Esophagus squamous epithelium (tissue), 5 donors: ENCODE data around the gene S100A14. TPM values are rescaled to one million over a fixed set of nuclear protein-coding genes. Genes with fewer than 3 reads are reported as not detected.
A peak's percentile ranks its signal among the peaks of the same experiment; 100 is the strongest.

ENCODE experiments used
- DNase-seq: peaks from one replicate; lab custom pipeline; 2025; lab: John Stamatoyannopoulos, UW
- H3K27ac ChIP-seq, 4 donors: fragments of 200-600 bp; sonication (generic); one replicate each; pipeline ENCODE4 v1.5.1; 2016 to 2019; ENCODE audit warnings: mild to moderate bottlenecking in 1 of 4
- H3K27me3 ChIP-seq, 4 donors: fragments of 200-600 bp; sonication (generic); 1 replicate in 3 of 4; 2 replicates in 1 of 4; pipeline versions ENCODE4 v1.5.1 to v1.6.0; 2017 to 2021; ENCODE audit warnings: antibody characterized with exemption in 1 of 4
- H3K36me3 ChIP-seq, 3 donors: fragments of 200-600 bp; sonication (generic); one replicate each; pipeline ENCODE4 v1.5.1; 2016 to 2019
- H3K4me1 ChIP-seq, 3 donors: fragments of 200-600 bp; sonication (generic); one replicate each; pipeline ENCODE4 v1.5.1; 2017 to 2019
- H3K4me3 ChIP-seq, 4 donors: fragments of 200-600 bp; sonication (generic); 1 replicate in 3 of 4; 2 replicates in 1 of 4; pipeline ENCODE4 v1.5.1; 2016 to 2019; ENCODE audit warnings: mild to moderate bottlenecking in 2 of 4, moderate library complexity in 1 of 4
- H3K9me3 ChIP-seq, 3 donors: fragments of 200-600 bp; sonication (generic); one replicate each; pipeline ENCODE4 v1.5.1; 2016 to 2019
- CTCF ChIP-seq, 6 experiments: fragments of 450-650 bp in 4 of 6; fragments of 200-600 bp in 2 of 6; sonication (generic) in 2 of 6; IDR thresholded peaks; one replicate each; pipeline ENCODE4 v1.5.1; 2016 to 2019; ENCODE audit warnings: antibody characterized with exemption in 6 of 6, mild to moderate bottlenecking in 4 of 6, moderate library complexity in 4 of 6
- POLR2A ChIP-seq, 4 donors: fragments of 450-650 bp; IDR thresholded peaks; one replicate each; pipeline ENCODE4 v1.6.1; 2017; ENCODE audit warnings: antibody characterized with exemption in 4 of 4, mild to moderate bottlenecking in 4 of 4, moderate library complexity in 3 of 4
- WGBS, 2 donors: methylation state at CpG; one replicate each; pipeline ENCODE4 v1.1.5; 2018; 5-methylcytosine and 5-hydroxymethylcytosine counted together
- intact Hi-C: fragments of 100-400 bp; cut with DNase I; formaldehyde crosslinking; loops from one replicate; pipeline ENCODE4 v1.15.0; 2022
- total RNA-seq, 4 donors: library from RNA; depleted of rRNA; stranded (reverse); fragments of >200 nt; gene quantifications; one replicate each; pipeline ENCODE4 v1.1.0, GENCODE V29; 2016
- donor health status: DM: yes; HTN: yes; CAD: no.

S100A14 gene
- total RNA-seq, 4 donors from 2014 or later = 1,580 to 2,481 (median 2,030) TPM

GRCh38 chr1:153571706-153572105, 44.4 kb downstream of the S100A14 start:
- 70 to 86% methylated on average over 4 to 7 of the region's 7 CpGs for WGBS, 2 donors
- intact Hi-C loops = no loop called here
- no peaks in the 10 kb centered on the region for H3K9me3 ChIP-seq
- H3K4me3 ChIP-seq = no peak overlapping the region
- TF ChIP-seq POLR2A (IDR thresholded peaks at IDR 0.05) (no peak), CTCF (IDR thresholded peaks at IDR 0.05) (no peak)
- no peaks in the 10 kb centered on the region for H3K27me3 ChIP-seq
- peak overlapping the region; percentile 77 to 85 (median 80) for H3K27ac ChIP-seq
- H3K4me1 ChIP-seq = peaks cover 34 to 76% (median 48%) of the 10 kb centered on the region in 3 donors
- no peak for DNase-seq
- no peaks in the 10 kb centered on the region for H3K36me3 ChIP-seq

GRCh38 chr1:153570874-153571273, 45.3 kb downstream of the S100A14 start:
- WGBS, 2 donors = 89% methylated on average over 5 of the region's 5 CpGs
- intact Hi-C loops = no loop called here
- Histone ChIP-seq H3K9me3 (no peaks in the 10 kb centered on the region), H3K27ac (no peak overlapping the region), H3K27me3 (no peaks in the 10 kb centered on the region), H3K4me3 (no peak overlapping the region), H3K4me1 (peaks cover 43 to 76% (median 52%) of the 10 kb centered on the region in 3 donors), H3K36me3 (no peaks in the 10 kb centered on the region)
- no peak for TF ChIP-seq CTCF (IDR thresholded peaks at IDR 0.05)
- DNase-seq = no peak

GRCh38 chr1:153569465-153569864, 46.7 kb downstream of the S100A14 start:
- Histone ChIP-seq H3K27me3 (no peaks in the 10 kb centered on the region), H3K4me3 (no peak overlapping the region), H3K4me1 (peaks cover 49 to 75% (median 57%) of the 10 kb centered on the region in 3 donors), H3K9me3 (no peaks in the 10 kb centered on the region), H3K36me3 (no peaks in the 10 kb centered on the region), H3K27ac (no peak overlapping the region)
- intact Hi-C loops = loop anchor here (2.0 to 10.0 kb wide), 2 partner anchors 35 to 55 kb away; partner anchors contain the start of gene S100A6
- TF ChIP-seq POLR2A (IDR thresholded peaks at IDR 0.05) (no peak), CTCF (IDR thresholded peaks at IDR 0.05) (no peak)
- WGBS, 2 donors = 88% methylated on average over 8 of the region's 8 CpGs
- DNase-seq = no peak

GRCh38 chr1:153568367-153569099, 47.6 kb downstream of the S100A14 start:
- H3K4me1 ChIP-seq = peaks cover 49 to 75% (median 56%) of the 10 kb centered on the region in 3 donors
- TF ChIP-seq POLR2A (IDR thresholded peaks at IDR 0.05) = no peak
- peak; percentile 97 to 100 (median 99) for TF ChIP-seq CTCF (IDR thresholded peaks at IDR 0.05)
- DNase-seq = peak; percentile 37
- WGBS, 2 donors = 0 to 5% methylated on average over 2 to 12 of the region's 25 CpGs
- H3K36me3 ChIP-seq = no peaks in the 10 kb centered on the region
- H3K9me3 ChIP-seq = no peaks in the 10 kb centered on the region
- intact Hi-C loops = loop anchor here (2.0 to 10.0 kb wide), 2 partner anchors 34 to 54 kb away; partner anchors contain the start of gene S100A6
- no peaks in the 10 kb centered on the region for H3K27me3 ChIP-seq
- peak overlapping the region; percentile 20 to 55 (median 28) for H3K4me3 ChIP-seq
- H3K27ac ChIP-seq = peak overlapping the region; percentile 95 to 100 (median 99)
